MM.1S (cell line): ENCODE data around the gene PRSS8.

Experiments
- DNase-seq: peaks from one replicate; pipeline ENCODE4 v3.0.0-alpha.2; 2015
- H2AFZ ChIP-seq: fragments of 300-600 bp; sonication (generic); 2 replicates; pipeline ENCODE4 v1.6.0; 2016; ENCODE audit warnings: antibody characterized with exemption, low read length
- H3F3A ChIP-seq: fragments of 300-600 bp; sonication (generic); 2 replicates; pipeline ENCODE4 v1.6.1; 2016; ENCODE audit warnings: mild to moderate bottlenecking, antibody characterized with exemption, low read length, moderate library complexity, mixed read lengths; ENCODE audit not compliant: insufficient read depth
- H3K27ac ChIP-seq: fragments of 300-600 bp; sonication (generic); 2 replicates; pipeline ENCODE4 v1.5.1; 2016; ENCODE audit warnings: mild to moderate bottlenecking, low read length
- H3K27me3 ChIP-seq: fragments of 300-600 bp; sonication (generic); replicated peaks from 2 replicates; pipeline ENCODE4 v1.6.0; 2016; ENCODE audit warnings: low read length; ENCODE audit not compliant: insufficient read depth
- H3K36me3 ChIP-seq: fragments of 300-600 bp; sonication (generic); replicated peaks from 2 replicates; pipeline ENCODE4 v1.6.1; 2016; ENCODE audit warnings: mild to moderate bottlenecking, low read length, mixed read lengths; ENCODE audit not compliant: insufficient read depth
- H3K4me1 ChIP-seq: fragments of 300-600 bp; sonication (generic); 2 replicates; pipeline ENCODE4 v1.6.1; 2016; ENCODE audit warnings: low read length, mixed read lengths
- H3K4me2 ChIP-seq: fragments of 300-600 bp; sonication (generic); 2 replicates; pipeline ENCODE4 v1.6.0; 2016; ENCODE audit warnings: low read depth, low read length
- H3K4me3 ChIP-seq: fragments of 300-600 bp; sonication (generic); 2 replicates; pipeline ENCODE4 v1.5.1; 2016; ENCODE audit warnings: low read length, mixed read lengths
- H3K79me2 ChIP-seq: fragments of 300-600 bp; sonication (generic); 2 replicates; pipeline ENCODE4 v1.6.1; 2016; ENCODE audit warnings: mixed run types, low read length, mixed read lengths
- H3K9ac ChIP-seq: fragments of 300-600 bp; sonication (generic); 2 replicates; pipeline ENCODE4 v1.6.1; 2016; ENCODE audit warnings: low read length, mixed read lengths
- H3K9me2 ChIP-seq: fragments of 300-600 bp; sonication (generic); replicated peaks from 2 replicates; pipeline ENCODE4 v1.6.1; 2016; ENCODE audit warnings: mild to moderate bottlenecking, low read length, mixed read lengths; ENCODE audit not compliant: insufficient read depth
- H3K9me3 ChIP-seq: fragments of 300-600 bp; sonication (generic); replicated peaks from 2 replicates; pipeline ENCODE4 v1.6.1; 2016; ENCODE audit warnings: mild to moderate bottlenecking, low read length, mixed read lengths; ENCODE audit not compliant: insufficient read depth
- H4K20me1 ChIP-seq: fragments of 300-600 bp; sonication (generic); 2 replicates; pipeline ENCODE4 v1.6.1; 2016; ENCODE audit warnings: mild to moderate bottlenecking, low read length, moderate library complexity, mixed read lengths; ENCODE audit not compliant: insufficient read depth
- CTCF ChIP-seq: fragments of 300-600 bp; sonication (generic); IDR thresholded peaks from 2 replicates; pipeline ENCODE4 v1.5.1; 2016; ENCODE audit warnings: antibody characterized with exemption, low read length, mixed read lengths
- EZH2 ChIP-seq: fragments of 300-600 bp; sonication (generic); optimal IDR thresholded peaks from 2 replicates; pipeline ENCODE3; 2017; ENCODE audit warnings: low read depth, mild to moderate bottlenecking, antibody characterized with exemption, low read length, mixed read lengths
- EZH2phosphoT487 ChIP-seq: fragments of 300-600 bp; sonication (generic); IDR thresholded peaks from 2 replicates; pipeline ENCODE4 v1.6.1; 2018; ENCODE audit warnings: antibody characterized with exemption, low read length

The PRSS8 gene

DNA sequence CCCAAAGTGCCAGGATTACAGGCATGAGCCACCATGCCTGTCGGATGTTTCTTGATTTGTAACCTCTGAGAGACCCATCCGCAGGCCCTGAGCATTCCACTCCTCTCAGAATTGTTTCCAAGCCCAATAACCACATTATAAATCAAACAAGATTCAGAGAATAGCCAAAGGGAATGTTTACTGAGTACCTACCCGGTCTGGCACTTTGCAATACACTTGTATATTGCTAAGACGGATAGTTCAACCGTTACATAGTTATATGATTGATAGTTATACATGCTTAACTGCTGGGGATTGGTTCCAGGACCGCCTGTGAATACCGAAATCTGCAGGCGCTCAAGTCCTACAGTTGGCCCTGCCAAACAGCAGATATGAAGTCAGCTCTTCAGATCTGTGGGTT is 21.1 kb downstream of the PRSS8 start:
- H2AFZ ChIP-seq: no peak overlapping the region
- H3K9me2 ChIP-seq: no peaks in the 10 kb centered on the region
- no peaks in the 10 kb centered on the region for H3K36me3 ChIP-seq
- H3F3A ChIP-seq: no peaks in the 10 kb centered on the region
- H3K27me3 ChIP-seq: no peaks in the 10 kb centered on the region
- no peak overlapping the region for H3K27ac ChIP-seq
- TF ChIP-seq EZH2phosphoT487 (no peak), CTCF (no peak), EZH2 (no peak)
- no peak overlapping the region for H3K4me2 ChIP-seq
- H3K9me3 ChIP-seq: no peaks in the 10 kb centered on the region
- DNase-seq: no peak
- H3K9ac ChIP-seq: no peak overlapping the region
- H4K20me1 ChIP-seq: no peaks in the 10 kb centered on the region
- H3K4me3 ChIP-seq: no peak overlapping the region
- H3K79me2 ChIP-seq: peaks cover 25% of the 10 kb centered on the region
- peaks cover 6% of the 10 kb centered on the region for H3K4me1 ChIP-seq

DNA sequence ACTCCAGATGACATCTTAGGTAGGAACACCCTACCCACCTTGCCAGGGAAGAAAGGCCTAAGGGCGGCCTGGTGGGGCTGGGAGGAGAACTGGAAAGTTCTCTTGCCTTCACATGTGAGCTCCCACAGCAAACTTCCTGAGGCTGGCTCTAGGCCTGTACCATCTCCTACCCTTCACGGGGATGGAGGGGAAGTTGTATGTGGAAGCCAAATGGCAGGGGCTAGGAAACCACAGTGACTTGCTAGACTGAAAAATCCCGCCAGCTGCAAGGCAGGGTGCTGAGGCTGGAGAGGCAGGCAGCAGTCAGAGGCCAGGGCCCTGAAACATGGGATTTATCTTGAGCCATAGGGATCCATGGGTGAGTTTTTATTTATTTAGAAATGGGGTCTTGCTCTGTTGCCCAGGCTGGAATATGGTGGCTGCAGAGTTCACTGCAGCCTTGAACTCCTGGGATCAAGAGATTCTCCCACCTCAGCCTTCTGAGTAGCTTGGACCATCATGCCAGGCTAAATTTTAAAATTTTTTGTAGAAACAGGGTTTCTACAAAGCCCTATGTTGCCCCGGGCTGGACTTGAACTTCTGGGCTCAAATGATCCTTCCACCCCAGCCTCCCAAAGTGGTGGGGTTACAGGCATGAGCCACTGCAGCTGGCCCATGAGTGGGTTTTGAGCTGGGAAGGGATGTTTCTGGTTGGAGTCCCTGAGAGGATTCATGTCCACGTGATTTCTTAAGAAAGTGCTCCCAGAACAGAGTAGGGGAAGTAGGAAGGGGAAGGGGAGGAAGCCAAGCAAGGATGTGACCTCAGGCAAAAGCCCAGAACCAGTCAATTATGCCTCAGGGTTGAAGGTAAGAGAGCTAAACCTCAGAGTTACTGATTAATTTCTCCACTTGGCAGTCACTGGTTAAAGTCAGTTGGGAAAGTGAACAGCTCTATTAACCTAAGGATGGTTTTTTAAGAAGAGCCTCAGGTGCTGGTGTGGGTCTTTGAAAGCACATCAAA is 22.1 kb downstream of the PRSS8 start:
- Histone ChIP-seq H3K27ac (no peak overlapping the region), H3K79me2 (peaks cover 26% of the 10 kb centered on the region), H2AFZ (no peak overlapping the region), H3K9me2 (no peaks in the 10 kb centered on the region), H3F3A (no peaks in the 10 kb centered on the region), H3K4me3 (no peak overlapping the region), H3K4me1 (peaks cover 3% of the 10 kb centered on the region), H3K4me2 (no peak overlapping the region), H4K20me1 (no peaks in the 10 kb centered on the region), H3K9ac (no peak overlapping the region), H3K36me3 (no peaks in the 10 kb centered on the region), H3K9me3 (no peaks in the 10 kb centered on the region), H3K27me3 (no peaks in the 10 kb centered on the region)
- TF ChIP-seq EZH2: no peak
- no peak for TF ChIP-seq EZH2phosphoT487
- TF ChIP-seq CTCF: no peak
- DNase-seq: no peak

DNA sequence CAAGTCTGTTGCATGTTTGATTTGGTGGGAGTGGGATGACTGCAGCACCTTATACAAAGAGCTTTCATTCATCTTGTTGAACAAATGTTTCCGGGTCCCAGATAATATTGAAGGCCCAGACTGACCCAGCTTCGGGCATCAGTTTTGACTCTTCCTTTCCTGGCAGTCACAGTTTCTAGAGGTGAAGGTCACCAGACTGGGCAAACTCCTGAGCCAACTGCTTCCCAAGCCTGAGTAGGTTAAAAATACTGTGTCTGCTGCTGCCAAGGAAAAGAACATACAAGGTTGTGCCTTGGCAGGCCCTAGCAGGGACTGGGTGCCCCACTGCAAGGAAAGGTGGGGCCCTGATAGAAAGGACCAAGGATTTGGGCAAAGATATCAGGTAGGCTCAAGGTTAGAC is 22.8 kb downstream of the PRSS8 start:
- H3K4me1 ChIP-seq: no peaks in the 10 kb centered on the region
- no peak for TF ChIP-seq CTCF
- TF ChIP-seq EZH2: no peak
- TF ChIP-seq EZH2phosphoT487: no peak

More for the DNA sequence above, 22.8 kb downstream of the PRSS8 start:
- Histone ChIP-seq H3K36me3 (no peaks in the 10 kb centered on the region), H3K9ac (no peak overlapping the region), H3K4me3 (no peak overlapping the region), H4K20me1 (no peaks in the 10 kb centered on the region), H3K27me3 (no peaks in the 10 kb centered on the region), H3F3A (peaks cover 4% of the 10 kb centered on the region), H3K9me3 (no peaks in the 10 kb centered on the region), H3K27ac (no peak overlapping the region), H2AFZ (no peak overlapping the region), H3K9me2 (no peaks in the 10 kb centered on the region), H3K4me2 (no peak overlapping the region), H3K79me2 (peaks cover 22% of the 10 kb centered on the region)
- no peak for DNase-seq
